ENCODE data around the gene IBSP.

The IBSP gene

GRCh38 chr4:87799301-87800113 lies at the start of gene IBSP:
Gene IBSP (plus strand): TSS chr4:87799554. CDS start chr4:87802362, 2,808 bp downstream.
- DNase-seq = no peak

GRCh38 chr4:87749883-87750282 lies 49.5 kb upstream of the IBSP start:
- DNase-seq = no peak

DNA sequence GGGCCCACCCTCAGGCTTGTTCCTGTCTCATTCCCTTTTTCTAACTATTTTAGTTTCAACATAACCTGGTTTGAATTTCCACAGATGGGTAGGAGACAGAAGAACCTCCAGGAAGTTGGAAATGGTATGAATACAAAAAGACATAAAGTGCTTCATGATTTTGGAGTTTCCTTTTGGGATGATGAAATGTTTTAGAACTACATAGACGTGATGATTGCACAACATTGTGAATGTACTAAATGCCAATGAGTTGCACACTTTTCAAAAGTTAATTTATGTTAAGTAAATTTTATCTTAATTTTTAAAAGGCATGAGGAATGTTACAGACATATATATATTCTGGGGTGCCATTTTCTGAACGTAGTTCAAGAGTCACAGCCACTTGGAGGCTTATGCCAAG lies 41.1 kb upstream of the IBSP start:
- no peak for DNase-seq

DNA sequence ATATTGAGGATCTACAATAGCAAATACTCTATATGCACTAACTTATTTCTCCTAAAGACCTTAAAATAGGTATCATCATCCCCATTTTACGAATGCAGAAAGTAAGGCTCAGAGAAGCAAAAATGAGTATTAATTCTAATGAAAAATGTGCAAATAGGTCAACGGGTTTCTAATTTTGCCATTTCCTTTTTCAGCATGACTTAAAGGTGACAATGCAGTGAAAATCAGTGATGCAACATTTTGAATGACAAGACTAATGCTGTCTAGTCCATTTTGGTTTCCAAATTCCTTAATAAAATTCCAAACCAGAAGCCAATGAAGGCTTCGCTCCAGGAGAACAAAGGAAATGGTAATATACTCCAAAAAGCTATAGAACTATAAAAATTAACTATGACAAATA lies 37.0 kb upstream of the IBSP start:
- no peak for DNase-seq

- no peak for DNase-seq
Measured at GRCh38 chr4:87781569-87781968, 17.8 kb upstream of the IBSP start.

- no peak for DNase-seq
Measured at GRCh38 chr4:87783781-87784180, 15.6 kb upstream of the IBSP start.

DNA sequence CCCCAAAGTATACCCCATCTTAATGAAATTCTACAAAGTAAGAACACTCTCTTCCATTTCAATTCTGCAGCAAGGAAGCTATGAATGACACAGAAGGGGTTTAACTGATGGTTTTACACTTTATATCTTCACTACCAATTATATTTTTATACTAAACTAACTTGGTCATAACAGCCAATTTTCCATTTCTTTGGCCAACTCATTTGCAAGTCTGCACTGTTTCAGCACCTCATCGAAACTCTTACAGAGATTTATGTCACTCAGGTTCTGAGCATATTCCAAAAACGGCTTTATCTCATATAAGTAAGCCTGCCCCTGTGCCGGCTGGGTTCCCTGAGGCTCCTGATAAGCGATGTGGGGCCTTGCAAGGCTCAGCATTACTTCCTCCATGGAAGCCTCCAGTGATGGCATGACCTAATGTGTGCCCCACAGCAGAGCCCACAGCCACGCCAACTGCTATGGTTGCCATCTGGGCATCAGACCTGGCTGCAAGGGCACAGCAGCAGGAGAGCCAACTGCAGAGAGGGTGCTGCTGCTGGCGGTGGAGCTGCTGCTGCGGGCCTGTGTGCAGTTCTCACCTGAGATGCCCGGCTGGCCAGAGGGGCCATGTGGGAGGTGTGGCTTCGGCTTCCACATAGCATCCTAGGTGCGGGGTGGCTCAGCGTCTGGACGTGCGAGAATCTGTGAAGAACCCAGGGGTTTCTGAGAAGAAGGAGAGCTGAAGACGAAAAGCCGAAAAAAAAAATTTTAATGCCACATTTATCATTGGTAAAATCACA lies 13.4 kb upstream of the IBSP start:
- DNase-seq = no peak

GRCh38 chr4:87802858-87803257 lies 3.5 kb downstream of the IBSP start:
- DNase-seq = no peak

GRCh38 chr4:87803421-87803820 lies 4.1 kb downstream of the IBSP start:
- DNase-seq = no peak

GRCh38 chr4:87804871-87805270 lies 5.5 kb downstream of the IBSP start:
- no peak for DNase-seq

- no peak for DNase-seq
Measured at GRCh38 chr4:87805971-87806370, 6.6 kb downstream of the IBSP start.

DNA sequence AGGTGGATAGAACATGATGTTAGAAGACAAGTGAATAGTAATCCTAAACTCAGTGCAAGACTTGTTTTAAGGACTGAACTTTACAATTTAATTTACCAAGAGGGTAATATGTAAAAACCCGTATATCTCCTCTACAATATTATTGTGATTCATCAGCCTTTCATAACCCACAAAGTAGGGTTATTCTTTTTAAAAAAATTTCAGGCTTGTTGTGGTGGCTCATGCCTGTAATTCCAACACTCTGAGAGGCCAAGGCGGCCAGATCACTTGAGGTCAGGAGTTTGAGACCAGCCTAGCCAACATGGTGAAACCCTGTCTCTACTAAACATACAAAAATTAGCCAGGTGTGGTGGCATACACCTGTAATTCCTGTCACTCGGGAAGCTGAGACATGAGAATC lies 7.2 kb downstream of the IBSP start:
- DNase-seq = no peak

DNA sequence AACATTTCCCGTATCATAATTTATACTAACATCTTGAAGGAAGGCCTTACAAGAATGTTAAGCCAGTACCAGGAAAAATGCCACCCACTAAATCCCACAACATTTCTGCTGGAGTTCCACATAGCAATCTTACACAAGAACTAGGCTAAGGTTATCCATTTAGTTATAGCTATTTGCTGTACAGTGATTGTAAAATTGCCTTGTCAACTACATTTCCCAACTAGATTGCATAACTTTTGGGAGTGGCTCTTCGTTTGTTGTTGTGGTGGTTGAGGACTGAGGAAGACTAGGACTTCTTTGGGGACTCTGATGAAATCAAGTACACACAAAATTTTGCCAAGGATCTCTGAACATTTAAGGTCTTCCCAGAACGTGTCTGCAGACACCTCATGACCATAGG lies 8.0 kb downstream of the IBSP start:
- DNase-seq = no peak

DNA sequence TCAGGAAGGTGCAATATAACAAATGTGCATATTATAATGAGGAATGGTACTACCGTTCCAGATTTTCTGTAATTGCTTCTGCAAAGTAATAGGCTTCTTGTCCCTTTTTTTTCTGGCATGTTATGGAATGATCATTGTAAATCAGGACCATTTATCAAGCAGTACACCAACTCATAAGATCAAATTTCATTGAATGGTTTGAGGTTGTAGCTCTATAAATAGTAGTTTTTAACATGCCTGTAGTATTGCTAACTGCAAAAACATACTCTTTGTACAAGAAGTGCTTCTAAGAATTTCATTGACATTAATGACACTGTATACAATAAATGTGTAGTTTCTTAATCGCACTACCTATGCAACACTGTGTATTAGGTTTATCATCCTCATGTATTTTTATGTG lies 12.6 kb downstream of the IBSP start:
- no peak for DNase-seq

DNA sequence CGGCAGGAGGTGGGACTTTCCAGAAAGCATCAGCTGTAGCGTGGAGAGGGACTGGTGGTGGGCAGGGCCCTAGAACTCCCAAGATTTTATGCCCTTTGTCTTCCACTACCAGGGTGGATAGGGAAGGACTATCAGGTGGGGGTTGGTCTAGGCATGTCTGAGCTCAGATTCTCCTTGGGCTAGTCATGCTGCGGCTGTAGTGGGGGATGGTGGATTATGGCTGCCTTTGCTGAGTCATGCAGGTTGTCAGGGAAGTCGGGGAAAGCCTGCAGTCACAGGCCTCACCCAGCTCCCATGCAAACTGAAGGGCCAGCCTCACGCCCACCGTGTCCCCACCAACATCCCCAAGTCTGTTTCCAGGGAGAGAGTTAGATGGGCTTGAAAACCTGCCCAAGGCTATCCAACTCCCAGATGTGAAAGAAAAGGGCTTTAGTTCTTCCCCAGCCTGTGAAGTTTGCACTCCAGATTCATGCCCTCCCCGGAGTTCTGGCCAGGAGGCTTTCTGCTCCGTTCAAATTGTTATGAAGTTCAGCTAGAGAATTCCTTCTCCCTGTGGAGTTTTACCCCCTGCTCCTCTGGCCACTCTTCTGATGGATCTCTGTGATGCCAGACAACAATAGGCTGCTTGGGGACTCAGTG lies 20.0 kb downstream of the IBSP start:
- DNase-seq = no peak

DNA sequence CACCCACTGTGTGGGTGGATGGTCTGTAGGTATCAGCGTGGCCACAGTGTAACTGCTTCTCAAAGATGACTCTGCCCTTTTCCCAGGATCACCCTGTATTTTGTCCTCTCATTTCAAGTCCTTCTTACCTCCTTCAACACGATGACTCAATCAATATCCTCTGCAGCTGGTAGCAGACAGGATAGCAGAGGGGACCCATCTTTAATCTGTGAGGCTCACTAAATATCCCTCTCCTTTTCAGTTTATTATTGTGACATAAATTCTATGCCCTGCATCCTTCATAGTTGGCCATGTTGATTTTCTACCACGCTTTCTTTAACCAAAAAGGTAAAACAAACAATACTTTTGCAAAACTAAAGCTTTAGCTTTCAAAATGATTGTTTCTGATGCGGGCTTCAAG lies 23.8 kb downstream of the IBSP start:
- no peak for DNase-seq

- no peak for DNase-seq
Measured at GRCh38 chr4:87823724-87824123, 24.4 kb downstream of the IBSP start.

DNA sequence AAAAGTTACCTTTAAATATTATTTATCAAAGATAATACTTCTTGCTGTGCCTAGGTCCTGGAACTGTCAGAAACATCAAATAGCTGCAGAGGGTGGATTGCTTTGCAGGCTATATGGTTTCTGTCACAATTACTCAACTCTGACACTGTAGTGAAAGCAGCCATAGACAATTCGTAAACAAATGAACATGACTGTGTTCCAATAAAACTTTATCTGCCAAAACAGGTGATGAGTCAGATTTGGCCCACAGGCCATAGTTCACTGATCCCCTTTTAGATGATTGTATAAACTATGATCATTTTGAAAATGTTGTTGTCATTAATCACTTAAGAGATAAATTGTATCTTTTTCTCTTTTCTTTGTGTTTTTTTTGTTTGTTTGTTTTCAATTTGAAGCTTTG lies 25.0 kb downstream of the IBSP start:
- no peak for DNase-seq

DNA sequence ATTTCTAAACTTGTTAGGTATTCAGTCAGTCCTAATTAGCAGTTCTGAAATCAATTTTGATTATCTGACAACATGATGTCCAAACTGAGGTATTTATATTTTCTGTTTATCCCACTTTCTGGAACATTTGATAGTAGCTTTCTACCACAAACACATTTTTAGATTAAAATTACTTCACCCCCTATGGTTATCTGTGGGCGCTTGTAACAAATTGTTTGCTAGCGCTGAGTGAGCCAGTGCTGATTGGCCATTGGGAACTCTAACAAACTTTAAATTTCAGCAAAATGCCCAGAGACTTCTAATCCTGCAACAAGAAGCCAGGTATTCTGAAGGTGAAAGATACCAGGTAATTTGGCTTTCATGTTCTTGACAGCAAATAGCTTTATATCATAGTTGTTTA lies 33.3 kb downstream of the IBSP start, which contains the start of gene MEPE:
Gene MEPE (plus strand): TSS at position 301 of the 400 bp plus-strand sequence. CDS start 1,746 bp downstream, outside the sequence.
- no peak for DNase-seq

DNA sequence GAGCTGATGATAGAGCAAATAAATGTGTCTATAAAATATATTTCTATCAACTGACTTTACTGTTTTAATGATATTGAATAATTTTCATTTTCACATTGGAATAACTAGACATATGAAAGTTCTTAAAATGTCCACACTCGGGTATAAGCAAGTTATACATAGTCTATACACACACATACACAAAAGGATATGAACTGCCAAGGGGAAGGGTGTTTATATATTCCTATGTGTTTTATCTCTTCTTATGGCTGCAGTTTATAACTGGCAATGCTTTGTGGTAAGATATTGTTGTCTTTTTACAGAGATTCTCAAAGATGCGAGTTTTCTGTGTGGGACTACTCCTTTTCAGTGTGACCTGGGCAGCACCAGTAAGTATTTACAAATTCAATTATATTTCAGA lies 35.0 kb downstream of the IBSP start:
- DNase-seq = no peak

DNA sequence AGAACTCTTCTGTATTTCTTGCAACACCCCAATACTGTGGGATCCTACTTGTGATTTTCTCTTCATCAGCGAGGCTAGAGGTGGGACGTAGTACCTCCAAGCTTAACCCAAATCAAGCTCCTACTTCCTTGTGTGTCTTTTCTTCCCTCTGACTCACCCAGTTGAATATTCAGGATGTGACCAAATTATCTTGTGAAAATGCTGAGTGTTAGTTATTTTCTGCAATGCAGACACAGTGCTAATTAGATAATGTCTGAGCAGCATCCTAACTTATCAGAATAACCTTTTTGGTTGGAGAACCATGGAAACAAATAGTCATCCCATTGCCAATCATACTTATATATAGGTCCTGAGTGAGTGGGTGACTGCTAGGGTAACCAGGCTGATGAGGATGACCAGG lies 35.8 kb downstream of the IBSP start:
- DNase-seq = no peak

DNA sequence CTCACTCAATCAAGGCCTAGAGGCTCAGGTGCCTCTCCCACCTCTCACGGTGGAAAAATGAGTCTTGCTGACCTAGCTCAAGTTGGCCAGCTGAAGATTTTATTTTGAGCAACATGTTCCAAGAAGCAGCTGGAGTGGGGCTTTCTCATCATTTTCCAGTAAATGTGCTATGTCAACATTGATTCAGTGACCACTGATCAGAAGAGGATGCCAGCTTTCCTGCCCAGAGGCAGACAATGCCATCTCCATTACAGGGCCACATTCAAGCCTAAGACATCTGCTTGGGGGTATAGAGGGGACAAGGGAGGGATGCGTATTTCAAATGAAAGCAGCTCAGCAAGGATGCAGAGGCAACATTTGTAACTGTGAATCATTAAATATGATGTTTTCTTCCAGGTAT lies 36.4 kb downstream of the IBSP start:
- DNase-seq = no peak

- DNase-seq = no peak
Measured at GRCh38 chr4:87838205-87838604, 38.9 kb downstream of the IBSP start.

Data from cortex of kidney (tissue), 1 donor.